Effector memory CD4-positive, alpha-beta T cell (primary cell): ENCODE results near the gene HIP1.
A peak's percentile ranks its signal among the peaks of the same experiment; 100 is the strongest.

Experiments
- DNase-seq, 3 donors: peaks; one replicate each; pipeline ENCODE4 v3.0.0-alpha.2; 2020
- H3K27ac ChIP-seq: 2 replicates; pipeline ENCODE4 v1.7.0; 2013; ENCODE audit warnings: mild to moderate bottlenecking, low read length, moderate library complexity; ENCODE audit not compliant: insufficient read depth, poor library complexity, severe bottlenecking
- H3K27me3 ChIP-seq: replicated peaks from 2 replicates; pipeline ENCODE4 v1.7.0; 2013; ENCODE audit warnings: mild to moderate bottlenecking, low read length; ENCODE audit not compliant: insufficient read depth, control insufficient read depth, poor library complexity, severe bottlenecking
- H3K36me3 ChIP-seq: 2 replicates; pipeline ENCODE4 v1.7.0; 2013; ENCODE audit warnings: mild to moderate bottlenecking, low read length, moderate library complexity; ENCODE audit not compliant: control insufficient read depth, insufficient read depth
- H3K4me1 ChIP-seq: 2 replicates; pipeline ENCODE4 v1.7.0; 2013; ENCODE audit warnings: low read length, mild to moderate bottlenecking; ENCODE audit not compliant: control insufficient read depth, insufficient read depth, poor library complexity, severe bottlenecking
- H3K4me3 ChIP-seq: 2 replicates; pipeline ENCODE4 v1.7.0; 2013; ENCODE audit warnings: low read length, low read depth, mild to moderate bottlenecking; ENCODE audit not compliant: insufficient read depth, poor library complexity, severe bottlenecking
- H3K9me3 ChIP-seq: 2 replicates; pipeline ENCODE4 v1.7.0; 2013; ENCODE audit warnings: mild to moderate bottlenecking, low read length, moderate library complexity; ENCODE audit not compliant: control insufficient read depth

HIP1 gene

GRCh38 chr7:75646571-75647102, 92.1 kb downstream of the HIP1 start:
- no peak for DNase-seq
- Histone ChIP-seq H3K27me3 (no peaks in the 10 kb centered on the region), H3K4me3 (no peak overlapping the region), H3K27ac (no peak overlapping the region), H3K36me3 (no peaks in the 10 kb centered on the region), H3K4me1 (no peaks in the 10 kb centered on the region), H3K9me3 (no peaks in the 10 kb centered on the region)

DNA sequence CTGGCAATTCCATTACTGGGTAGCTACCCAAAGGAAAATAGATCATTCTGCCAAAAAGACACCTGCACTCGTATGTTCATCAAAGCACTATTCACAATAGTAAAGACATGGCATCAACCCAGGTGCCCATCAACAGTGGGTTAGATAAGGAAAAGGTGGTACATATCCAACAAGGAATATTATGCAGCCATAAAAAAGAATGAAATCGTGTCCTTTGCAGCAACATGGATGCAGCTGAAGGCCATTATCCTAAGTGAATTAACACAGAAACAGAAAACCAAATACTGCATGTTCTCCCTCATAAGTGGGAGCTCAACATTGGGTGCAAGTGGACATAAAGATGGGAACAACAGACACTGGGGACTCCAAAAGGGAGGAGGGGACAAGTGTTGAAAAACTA, 93.2 kb downstream of the HIP1 start:
- no peaks in the 10 kb centered on the region for H3K27me3 ChIP-seq
- H3K4me1 ChIP-seq = no peaks in the 10 kb centered on the region
- H3K4me3 ChIP-seq = no peak overlapping the region
- no peak overlapping the region for H3K27ac ChIP-seq
- no peaks in the 10 kb centered on the region for H3K36me3 ChIP-seq
- H3K9me3 ChIP-seq = no peaks in the 10 kb centered on the region
- no peak for DNase-seq

- Histone ChIP-seq H3K27ac (no peak overlapping the region), H3K36me3 (no peaks in the 10 kb centered on the region), H3K9me3 (no peaks in the 10 kb centered on the region), H3K4me3 (no peak overlapping the region), H3K4me1 (peaks cover 2% of the 10 kb centered on the region), H3K27me3 (no peaks in the 10 kb centered on the region)
- DNase-seq = no peak
Observed at GRCh38 chr7:75644589-75644988, 94.2 kb downstream of the HIP1 start.

GRCh38 chr7:75642810-75643486, 95.8 kb downstream of the HIP1 start:
- Histone ChIP-seq H3K27me3 (no peaks in the 10 kb centered on the region), H3K4me1 (peaks cover 10% of the 10 kb centered on the region), H3K9me3 (no peaks in the 10 kb centered on the region), H3K4me3 (no peak overlapping the region), H3K36me3 (no peaks in the 10 kb centered on the region), H3K27ac (no peak overlapping the region)
- peak; percentile 29 to 49 (median 43) for DNase-seq

- DNase-seq = no peak
- Histone ChIP-seq H3K36me3 (no peaks in the 10 kb centered on the region), H3K27ac (no peak overlapping the region), H3K4me3 (no peak overlapping the region), H3K9me3 (no peaks in the 10 kb centered on the region), H3K4me1 (peaks cover 10% of the 10 kb centered on the region), H3K27me3 (no peaks in the 10 kb centered on the region)
Observed at GRCh38 chr7:75640201-75640600, 98.5 kb downstream of the HIP1 start.

DNA sequence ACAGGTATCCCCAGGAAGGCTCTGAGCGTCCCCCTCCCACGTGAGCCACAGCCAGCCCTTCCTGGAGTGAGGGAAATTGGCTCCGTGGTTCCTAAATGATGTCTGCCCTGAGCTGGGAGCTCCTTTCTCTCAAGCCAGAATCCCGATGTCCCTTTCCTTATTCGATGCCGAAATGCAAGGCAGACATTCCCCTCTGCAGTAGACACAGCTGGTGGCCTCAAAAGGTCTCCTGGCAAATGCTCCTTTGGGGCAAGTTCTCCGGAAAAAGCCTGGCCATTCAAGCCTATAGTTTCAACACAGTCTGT, 98.9 kb downstream of the HIP1 start:
- Histone ChIP-seq H3K36me3 (no peaks in the 10 kb centered on the region), H3K27ac (no peak overlapping the region), H3K4me3 (peak overlapping the region; percentile 67), H3K9me3 (no peaks in the 10 kb centered on the region), H3K4me1 (peaks cover 10% of the 10 kb centered on the region), H3K27me3 (no peaks in the 10 kb centered on the region)
- DNase-seq = no peak

- peaks cover 10% of the 10 kb centered on the region for H3K4me1 ChIP-seq
- peak in 1 of 3 donors; percentile 12 for DNase-seq
- no peaks in the 10 kb centered on the region for H3K9me3 ChIP-seq
- H3K27ac ChIP-seq = no peak overlapping the region
- peak overlapping the region; percentile 67 for H3K4me3 ChIP-seq
- no peaks in the 10 kb centered on the region for H3K27me3 ChIP-seq
- H3K36me3 ChIP-seq = no peaks in the 10 kb centered on the region
Observed at GRCh38 chr7:75639071-75639885, 99.5 kb downstream of the HIP1 start.

- Histone ChIP-seq H3K9me3 (no peaks in the 10 kb centered on the region), H3K36me3 (no peaks in the 10 kb centered on the region), H3K27me3 (no peaks in the 10 kb centered on the region), H3K4me1 (peaks cover 10% of the 10 kb centered on the region), H3K4me3 (peak overlapping the region; percentile 52), H3K27ac (no peak overlapping the region)
- DNase-seq = no peak
Observed at GRCh38 chr7:75638594-75639070, 100.1 kb downstream of the HIP1 start.

GRCh38 chr7:75637854-75638593, 100.7 kb downstream of the HIP1 start:
- H3K27ac ChIP-seq = no peak overlapping the region
- peaks cover 10% of the 10 kb centered on the region for H3K4me1 ChIP-seq
- no peak for DNase-seq
- no peaks in the 10 kb centered on the region for H3K36me3 ChIP-seq
- H3K27me3 ChIP-seq = no peaks in the 10 kb centered on the region
- H3K4me3 ChIP-seq = peak overlapping the region; percentile 52
- H3K9me3 ChIP-seq = no peaks in the 10 kb centered on the region
